OCI-LY7 (cell line): ENCODE results near the gene PRPS1L1. TPM values are rescaled to one million over a fixed set of nuclear protein-coding genes. Genes with fewer than 3 reads are reported as not detected.

Experiments
- BruUV-seq: library from RNA; stranded (reverse); fragments of 400-500 nt; replicated peaks from 2 replicates; lab custom pipeline; 2021; lab: Mats Ljungman, UMichigan
- CTCF ChIA-PET: fragments of 300-600 bp; sonication (Branson Sonifier 250); formaldehyde crosslinking; loops from one replicate; lab custom pipeline; 2022; ENCODE audit warnings: antibody characterized with exemption; ENCODE audit not compliant: unreplicated experiment; lab: Charles Lee
- POLR2A ChIA-PET: fragments of 300-600 bp; sonication (Branson Sonifier 250); formaldehyde crosslinking; loops from one replicate; lab custom pipeline; 2022; ENCODE audit warnings: antibody characterized with exemption; lab: Charles Lee
- DNase-seq: peaks from one replicate; pipeline ENCODE4 v3.0.0-alpha.2; 2015; ENCODE audit warnings: low spot score
- H2AFZ ChIP-seq: fragments of 200-600 bp; sonication (generic), shearing (Covaris generic); 2 replicates; pipeline ENCODE4 v1.6.1; 2014; ENCODE audit warnings: mild to moderate bottlenecking, antibody characterized with exemption, low read length, moderate library complexity
- H3K27ac ChIP-seq: fragments of 200-600 bp; sonication (generic); 2 replicates; pipeline ENCODE4 v1.5.1; 2014; ENCODE audit warnings: mixed run types, low read depth, mild to moderate bottlenecking, moderate library complexity, low read length, inconsistent platforms; ENCODE audit not compliant: poor library complexity, severe bottlenecking
- H3K36me3 ChIP-seq: fragments of 200-600 bp; sonication (generic); 2 replicates; pipeline ENCODE4 v1.6.1; 2014; ENCODE audit warnings: mild to moderate bottlenecking, antibody characterized with exemption, low read length, moderate library complexity, mixed read lengths; ENCODE audit not compliant: insufficient read depth
- H3K4me1 ChIP-seq: fragments of 200-600 bp; sonication (generic); 2 replicates; pipeline ENCODE4 v1.5.1; 2014; ENCODE audit warnings: mild to moderate bottlenecking, low read length; ENCODE audit not compliant: insufficient read depth, poor library complexity, severe bottlenecking
- H3K4me2 ChIP-seq: fragments of 200-600 bp; sonication (generic); 2 replicates; pipeline ENCODE4 v1.6.1; 2014; ENCODE audit warnings: mild to moderate bottlenecking, low read length
- H3K4me3 ChIP-seq: fragments of 200-600 bp; sonication (generic); 2 replicates; pipeline ENCODE4 v1.5.1; 2014; ENCODE audit warnings: mild to moderate bottlenecking, low read depth, low read length; ENCODE audit not compliant: poor library complexity, severe bottlenecking
- H3K79me2 ChIP-seq: fragments of 200-600 bp; sonication (generic); 2 replicates; pipeline ENCODE4 v1.6.1; 2016; ENCODE audit warnings: low read depth, mild to moderate bottlenecking, low read length, moderate library complexity, mixed read lengths; ENCODE audit not compliant: insufficient read depth
- H3K9me2 ChIP-seq: fragments of 200-600 bp; sonication (generic); 2 replicates; pipeline ENCODE4 v1.6.1; 2016; ENCODE audit warnings: mild to moderate bottlenecking, low read length, mixed read lengths; ENCODE audit not compliant: insufficient read depth
- H3K9me3 ChIP-seq: fragments of 200-600 bp; sonication (generic); 2 replicates; pipeline ENCODE4 v1.6.1; 2014; ENCODE audit warnings: mild to moderate bottlenecking, mixed run types, low read length, mixed read lengths
- H4K20me1 ChIP-seq: fragments of 200-600 bp; sonication (generic); 2 replicates; pipeline ENCODE4 v1.6.1; 2014; ENCODE audit warnings: mild to moderate bottlenecking, antibody characterized with exemption, low read length, moderate library complexity, mixed read lengths; ENCODE audit not compliant: insufficient read depth
- EZH2phosphoT487 ChIP-seq: fragments of 200-600 bp; sonication (generic); IDR thresholded peaks from 2 replicates; pipeline ENCODE4 v1.6.1; 2018; ENCODE audit warnings: low read depth, borderline replicate concordance, mild to moderate bottlenecking, mixed run types, antibody characterized with exemption, low read length, moderate library complexity, mixed read lengths
- intact Hi-C: fragments of 100-400 bp; cut with micrococcal nuclease; formaldehyde crosslinking; loops from one replicate; pipeline ENCODE4 v1.10.0; 2022; ENCODE audit not compliant: unreplicated experiment
- total RNA-seq, 2 experiments: library from RNA; depleted of rRNA in 1 of 2; stranded (reverse); fragments of >200 nt in 1 of 2; shearing (Covaris generic) in 1 of 2; gene quantifications; 2 replicates each; pipeline ENCODE4 v1.2.3, GENCODE V29; 2014 to 2022
- TF ChIP-seq, protein P1 (sequence below): fragments of 200-600 bp; sonication (generic); conservative IDR thresholded peaks from 2 replicates; pipeline ENCODE4 v1.5.1; 2014; ENCODE audit warnings: mild to moderate bottlenecking, antibody characterized with exemption, low read length, moderate library complexity, mixed read lengths

Gene PRPS1L1
- total RNA-seq, 2 experiments from 2014 or later = not detected

DNA sequence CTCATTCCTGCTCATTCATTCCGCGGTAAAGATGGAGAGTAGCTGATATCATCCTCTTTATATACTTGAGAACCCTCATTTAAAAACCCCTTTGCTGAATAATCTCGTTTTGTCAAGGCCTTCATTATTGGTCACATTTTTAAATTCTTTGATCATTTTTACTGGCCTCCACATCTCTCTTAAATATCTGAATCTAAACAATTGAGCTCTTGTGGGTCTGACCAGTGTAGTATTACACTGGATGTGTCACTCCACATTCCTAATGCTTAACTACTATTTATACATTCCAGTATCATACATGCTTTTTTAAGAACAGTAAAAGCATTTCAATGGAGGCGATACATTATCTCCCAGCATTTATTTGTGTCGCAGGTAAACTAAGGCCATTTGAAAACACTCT, 12.6 kb upstream of the PRPS1L1 start:
- H3K9me3 ChIP-seq = no peaks in the 10 kb centered on the region
- no peak for DNase-seq
- no peak overlapping the region for H3K4me2 ChIP-seq
- H3K9me2 ChIP-seq = no peaks in the 10 kb centered on the region
- no peak for TF ChIP-seq EZH2phosphoT487
- TF ChIP-seq, protein P1, sequence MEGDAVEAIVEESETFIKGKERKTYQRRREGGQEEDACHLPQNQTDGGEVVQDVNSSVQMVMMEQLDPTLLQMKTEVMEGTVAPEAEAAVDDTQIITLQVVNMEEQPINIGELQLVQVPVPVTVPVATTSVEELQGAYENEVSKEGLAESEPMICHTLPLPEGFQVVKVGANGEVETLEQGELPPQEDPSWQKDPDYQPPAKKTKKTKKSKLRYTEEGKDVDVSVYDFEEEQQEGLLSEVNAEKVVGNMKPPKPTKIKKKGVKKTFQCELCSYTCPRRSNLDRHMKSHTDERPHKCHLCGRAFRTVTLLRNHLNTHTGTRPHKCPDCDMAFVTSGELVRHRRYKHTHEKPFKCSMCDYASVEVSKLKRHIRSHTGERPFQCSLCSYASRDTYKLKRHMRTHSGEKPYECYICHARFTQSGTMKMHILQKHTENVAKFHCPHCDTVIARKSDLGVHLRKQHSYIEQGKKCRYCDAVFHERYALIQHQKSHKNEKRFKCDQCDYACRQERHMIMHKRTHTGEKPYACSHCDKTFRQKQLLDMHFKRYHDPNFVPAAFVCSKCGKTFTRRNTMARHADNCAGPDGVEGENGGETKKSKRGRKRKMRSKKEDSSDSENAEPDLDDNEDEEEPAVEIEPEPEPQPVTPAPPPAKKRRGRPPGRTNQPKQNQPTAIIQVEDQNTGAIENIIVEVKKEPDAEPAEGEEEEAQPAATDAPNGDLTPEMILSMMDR = no peak
- H2AFZ ChIP-seq = no peak overlapping the region
- no peak overlapping the region for H3K4me3 ChIP-seq
- intact Hi-C loops = no loop called here
- ChIA-PET CTCF (no interaction called here), POLR2A (interaction anchor here (1.6 kb wide), 1 partner anchor 11 kb away, joined by 7 read pairs; no protein-coding TSS in a partner anchor)
- H4K20me1 ChIP-seq = no peaks in the 10 kb centered on the region
- no peaks in the 10 kb centered on the region for H3K79me2 ChIP-seq
- H3K27ac ChIP-seq = no peak overlapping the region
- no TSS peak for BruUV-seq
- H3K36me3 ChIP-seq = no peaks in the 10 kb centered on the region
- no peaks in the 10 kb centered on the region for H3K4me1 ChIP-seq

DNA sequence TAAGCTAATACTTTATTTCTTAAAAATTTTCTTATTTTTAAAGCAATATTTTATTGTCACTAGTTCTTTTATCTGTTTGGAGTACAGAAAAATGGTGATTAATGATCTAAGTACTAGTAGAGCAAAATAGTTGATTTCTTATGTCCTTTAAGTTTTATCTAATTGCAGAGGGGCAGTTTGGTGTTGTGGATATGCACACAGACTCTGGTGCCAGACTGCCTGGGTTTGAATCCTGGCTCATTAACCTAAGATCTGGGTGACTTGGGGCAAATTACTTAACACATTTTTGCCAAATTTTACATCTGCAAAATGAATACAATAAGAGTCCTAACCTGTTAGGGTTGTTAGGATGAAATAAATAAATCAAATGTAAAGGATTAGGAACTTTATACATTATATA, 10.7 kb upstream of the PRPS1L1 start:
- TF ChIP-seq EZH2phosphoT487 = no peak
- TF ChIP-seq, protein P1 = no peak
- intact Hi-C loops = no loop called here
- Histone ChIP-seq H4K20me1 (no peaks in the 10 kb centered on the region), H3K4me1 (no peaks in the 10 kb centered on the region), H3K27ac (no peak overlapping the region), H3K9me3 (no peaks in the 10 kb centered on the region), H3K4me3 (no peak overlapping the region), H2AFZ (no peak overlapping the region), H3K36me3 (no peaks in the 10 kb centered on the region), H3K4me2 (no peak overlapping the region), H3K79me2 (no peaks in the 10 kb centered on the region), H3K9me2 (no peaks in the 10 kb centered on the region)
- DNase-seq = no peak
- POLR2A ChIA-PET = interaction anchor here (0.7 kb wide), 2 partner anchors 417 to 1446 kb away, joined by 3 read pairs; no protein-coding TSS in a partner anchor
- CTCF ChIA-PET = no interaction called here
- no TSS peak for BruUV-seq

DNA sequence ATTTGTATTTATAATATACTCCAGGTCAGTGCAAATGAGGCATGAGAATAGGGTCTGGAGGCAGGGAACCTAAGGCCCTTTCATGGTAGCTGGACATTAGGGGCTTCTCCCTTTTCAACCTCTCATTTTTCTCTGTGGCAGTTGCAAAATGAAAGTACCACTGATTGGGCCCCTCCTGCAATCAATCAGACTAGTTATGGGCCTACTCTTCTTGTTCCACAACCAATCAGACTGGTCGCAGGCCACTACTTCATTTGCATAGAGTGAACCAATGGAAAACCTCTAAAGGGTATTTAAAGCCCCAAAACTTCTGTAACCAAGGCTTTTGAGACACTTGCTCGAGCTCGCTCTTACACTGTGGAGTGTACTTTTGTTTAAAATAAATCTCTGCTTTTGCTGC, 10.0 kb upstream of the PRPS1L1 start:
- H3K79me2 ChIP-seq = no peaks in the 10 kb centered on the region
- H3K36me3 ChIP-seq = no peaks in the 10 kb centered on the region
- H2AFZ ChIP-seq = no peak overlapping the region
- ChIA-PET POLR2A (interaction anchor here (0.7 kb wide), 1 partner anchor 418 kb away, joined by 3 read pairs; no protein-coding TSS in a partner anchor), CTCF (no interaction called here)
- no peaks in the 10 kb centered on the region for H4K20me1 ChIP-seq
- no peak overlapping the region for H3K4me3 ChIP-seq
- no TSS peak for BruUV-seq
- H3K27ac ChIP-seq = no peak overlapping the region
- H3K9me3 ChIP-seq = no peaks in the 10 kb centered on the region
- no peaks in the 10 kb centered on the region for H3K9me2 ChIP-seq
- H3K4me2 ChIP-seq = no peak overlapping the region
- no peak for DNase-seq
- intact Hi-C loops = no loop called here
- TF ChIP-seq, protein P1 = no peak
- no peak for TF ChIP-seq EZH2phosphoT487
- H3K4me1 ChIP-seq = no peaks in the 10 kb centered on the region
